ENCODE results near the gene PATJ.
A peak's percentile ranks its signal among the peaks of the same experiment; 100 is the strongest.

Gene PATJ

DNA sequence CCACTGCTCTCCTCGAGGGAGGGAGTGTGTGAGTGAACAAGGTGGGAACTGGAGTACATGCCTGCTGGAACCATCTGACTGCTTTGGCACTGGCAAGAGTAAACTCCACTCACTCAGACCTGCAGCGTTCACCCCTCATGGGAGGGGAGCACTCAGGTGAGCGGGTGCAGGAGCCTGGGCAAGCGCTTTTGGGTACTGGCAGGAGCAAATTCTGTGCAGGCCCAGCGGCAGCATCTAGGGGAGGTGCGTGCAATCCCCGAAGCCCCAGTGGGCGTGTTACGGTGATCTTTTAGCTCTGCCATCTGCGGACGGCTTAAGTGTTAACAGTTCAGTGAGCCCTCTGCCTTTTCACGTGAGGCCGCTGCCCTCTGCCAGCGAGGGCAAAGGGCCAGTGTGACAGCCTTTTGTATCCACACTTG, 127.4 kb downstream of the PATJ start:
- Histone ChIP-seq H3K4me3 (ENCODE audit: low read depth, low read length) (no peak overlapping the region), H3K23ac (ENCODE audit: low read length) (no peak overlapping the region), H4K12ac (ENCODE audit: low read depth, low read length) (no peak overlapping the region), H2AFZ (ENCODE audit: insufficient read depth, low read length, poor library complexity) (no peak overlapping the region), H3K79me1 (ENCODE audit: low read length) (peaks cover 6% of the 10 kb centered on the region), H2AK5ac (ENCODE audit: low read length) (no peak overlapping the region), H3K27ac (ENCODE audit: low read depth, low read length) (no peak overlapping the region), H3K9ac (ENCODE audit: low read length) (no peak overlapping the region), H3K27me3 (ENCODE audit: insufficient read depth, low read length) (no peaks in the 10 kb centered on the region), H2BK5ac (ENCODE audit: low read depth, low read length, poor library complexity) (no peak overlapping the region), H3K79me2 (ENCODE audit: control insufficient read depth, insufficient read depth, low read length, poor library complexity) (no peaks in the 10 kb centered on the region), H3K14ac (ENCODE audit: low read length) (no peak overlapping the region), H4K91ac (ENCODE audit: low read depth, low read length) (no peak overlapping the region), H3K18ac (ENCODE audit: low read length) (no peak overlapping the region), H3K36me3 (ENCODE audit: control insufficient read depth in 1 of 2, insufficient read depth in 2 of 2, low read length in 2 of 2) (peaks cover 7 to 8% of the 10 kb centered on the region in 2 experiments), H4K8ac (ENCODE audit: low read depth, low read length) (no peak overlapping the region), H2BK12ac (ENCODE audit: low read length) (no peak overlapping the region), H3K9me3 (ENCODE audit: insufficient read depth, low read depth, low read length) (no peaks in the 10 kb centered on the region), H3K4me1 (ENCODE audit: control insufficient read depth in 1 of 2, insufficient read depth in 2 of 2, low read length in 2 of 2) (peaks cover 1 to 6% of the 10 kb centered on the region in 2 experiments), H3K4ac (ENCODE audit: low read depth, low read length) (no peak overlapping the region), H2BK120ac (ENCODE audit: insufficient read depth, low read length, poor library complexity) (no peak overlapping the region), H3K4me2 (ENCODE audit: low read length) (no peak overlapping the region)
- DNase-seq: no peak
- WGBS (ENCODE audit: extremely low coverage, insufficient coverage, insufficient read length): no CpG with 5 or more reads among the region's 14 CpGs

DNA sequence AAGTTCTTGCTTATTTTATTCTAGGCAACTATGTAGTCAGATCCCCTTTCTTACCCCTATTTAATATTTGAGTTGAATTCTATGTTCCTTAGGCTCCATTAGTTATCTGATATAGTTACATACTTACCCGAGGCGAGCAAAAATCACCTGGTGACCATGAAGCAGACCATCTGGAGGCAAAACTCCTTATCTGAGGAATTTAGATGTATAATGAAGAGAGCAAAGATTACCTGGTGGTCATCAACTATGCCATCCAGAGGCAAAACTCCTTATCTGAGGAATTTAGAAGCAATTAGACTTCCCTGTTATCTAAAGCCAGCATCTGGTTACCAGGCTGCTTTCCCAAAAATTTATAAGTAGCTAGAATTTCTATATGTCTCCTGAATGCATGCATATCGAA, 129.9 kb downstream of the PATJ start:
- Histone ChIP-seq H3K4me1 (ENCODE audit: control insufficient read depth in 1 of 2, insufficient read depth in 2 of 2, low read length in 2 of 2) (peaks cover 1 to 6% of the 10 kb centered on the region in 2 experiments), H2BK12ac (ENCODE audit: low read length) (no peak overlapping the region), H3K4me3 (ENCODE audit: low read depth, low read length) (no peak overlapping the region), H4K91ac (ENCODE audit: low read depth, low read length) (no peak overlapping the region), H3K18ac (ENCODE audit: low read length) (no peak overlapping the region), H3K79me2 (ENCODE audit: control insufficient read depth, insufficient read depth, low read length, poor library complexity) (no peaks in the 10 kb centered on the region), H3K4me2 (ENCODE audit: low read length) (no peak overlapping the region), H3K23ac (ENCODE audit: low read length) (no peak overlapping the region), H3K27ac (ENCODE audit: low read depth, low read length) (peak overlapping the region; percentile 44), H3K9me3 (ENCODE audit: insufficient read depth, low read depth, low read length) (no peaks in the 10 kb centered on the region), H4K12ac (ENCODE audit: low read depth, low read length) (no peak overlapping the region), H3K27me3 (ENCODE audit: insufficient read depth, low read length) (no peaks in the 10 kb centered on the region), H3K36me3 (ENCODE audit: control insufficient read depth in 1 of 2, insufficient read depth in 2 of 2, low read length in 2 of 2) (no peaks in the 10 kb centered on the region), H4K8ac (ENCODE audit: low read depth, low read length) (no peak overlapping the region), H2BK5ac (ENCODE audit: low read depth, low read length, poor library complexity) (no peak overlapping the region), H3K79me1 (ENCODE audit: low read length) (peaks cover 6% of the 10 kb centered on the region), H3K9ac (ENCODE audit: low read length) (no peak overlapping the region), H3K4ac (ENCODE audit: low read depth, low read length) (no peak overlapping the region), H3K14ac (ENCODE audit: low read length) (no peak overlapping the region), H2AK5ac (ENCODE audit: low read length) (no peak overlapping the region), H2BK120ac (ENCODE audit: insufficient read depth, low read length, poor library complexity) (no peak overlapping the region), H2AFZ (ENCODE audit: insufficient read depth, low read length, poor library complexity) (no peak overlapping the region)
- no CpG with 5 or more reads among the region's 3 CpGs for WGBS (ENCODE audit: extremely low coverage, insufficient coverage, insufficient read length)
- DNase-seq: peak; percentile 68 to 86

DNA sequence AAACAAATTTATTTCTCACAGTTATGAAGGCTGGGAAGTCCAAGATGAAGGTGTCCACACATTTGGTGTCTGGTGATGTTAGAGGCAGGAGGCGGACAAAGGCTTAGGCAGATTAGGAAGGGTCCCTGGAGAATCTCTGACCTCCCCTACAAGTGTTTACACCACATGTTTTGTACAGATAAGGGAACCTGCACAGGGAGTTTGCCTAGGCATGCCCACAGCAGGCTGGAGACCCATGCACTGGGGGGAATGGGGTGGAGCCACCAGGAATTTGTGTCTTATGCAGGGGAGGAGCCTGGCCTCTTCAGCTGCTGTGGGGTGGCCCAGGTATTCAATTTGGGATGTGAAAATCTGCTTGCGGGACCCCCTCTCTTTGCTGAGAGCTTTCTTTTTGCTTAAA, 131.3 kb downstream of the PATJ start:
- peak overlapping the region; percentile 78 for H4K91ac ChIP-seq (ENCODE audit: low read depth, low read length)
- no peak overlapping the region for H3K9ac ChIP-seq (ENCODE audit: low read length)
- H3K18ac ChIP-seq (ENCODE audit: low read length): peak overlapping the region; percentile 61
- no peak overlapping the region for H3K4me2 ChIP-seq (ENCODE audit: low read length)
- peak overlapping the region; percentile 76 for H3K4ac ChIP-seq (ENCODE audit: low read depth, low read length)
- peak overlapping the region; percentile 57 for H3K14ac ChIP-seq (ENCODE audit: low read length)
- no CpG with 5 or more reads among the region's 2 CpGs for WGBS (ENCODE audit: extremely low coverage, insufficient coverage, insufficient read length)
- no peaks in the 10 kb centered on the region for H3K9me3 ChIP-seq (ENCODE audit: insufficient read depth, low read depth, low read length)
- peaks cover 6% of the 10 kb centered on the region for H3K79me1 ChIP-seq (ENCODE audit: low read length)
- H2BK5ac ChIP-seq (ENCODE audit: low read depth, low read length, poor library complexity): peak overlapping the region; percentile 77
- peak overlapping the region; percentile 66 for H2BK12ac ChIP-seq (ENCODE audit: low read length)
- peak overlapping the region; percentile 49 for H4K8ac ChIP-seq (ENCODE audit: low read depth, low read length)
- no peak overlapping the region for H4K12ac ChIP-seq (ENCODE audit: low read depth, low read length)
- H3K27ac ChIP-seq (ENCODE audit: low read depth, low read length): peak overlapping the region; percentile 34
- peak overlapping the region; percentile 92 for H2BK120ac ChIP-seq (ENCODE audit: insufficient read depth, low read length, poor library complexity)
- H2AFZ ChIP-seq (ENCODE audit: insufficient read depth, low read length, poor library complexity): no peak overlapping the region
- peaks cover 1 to 6% of the 10 kb centered on the region in 2 experiments for H3K4me1 ChIP-seq (ENCODE audit: control insufficient read depth in 1 of 2, insufficient read depth in 2 of 2, low read length in 2 of 2)
- H3K23ac ChIP-seq (ENCODE audit: low read length): no peak overlapping the region
- H3K27me3 ChIP-seq (ENCODE audit: insufficient read depth, low read length): no peaks in the 10 kb centered on the region
- DNase-seq: no peak
- H2AK5ac ChIP-seq (ENCODE audit: low read length): no peak overlapping the region
- H3K79me2 ChIP-seq (ENCODE audit: control insufficient read depth, insufficient read depth, low read length, poor library complexity): no peaks in the 10 kb centered on the region
- H3K36me3 ChIP-seq (ENCODE audit: control insufficient read depth in 1 of 2, insufficient read depth in 2 of 2, low read length in 2 of 2): peaks cover 0 to 5% of the 10 kb centered on the region in 2 experiments
- no peak overlapping the region for H3K4me3 ChIP-seq (ENCODE audit: low read depth, low read length)

DNA sequence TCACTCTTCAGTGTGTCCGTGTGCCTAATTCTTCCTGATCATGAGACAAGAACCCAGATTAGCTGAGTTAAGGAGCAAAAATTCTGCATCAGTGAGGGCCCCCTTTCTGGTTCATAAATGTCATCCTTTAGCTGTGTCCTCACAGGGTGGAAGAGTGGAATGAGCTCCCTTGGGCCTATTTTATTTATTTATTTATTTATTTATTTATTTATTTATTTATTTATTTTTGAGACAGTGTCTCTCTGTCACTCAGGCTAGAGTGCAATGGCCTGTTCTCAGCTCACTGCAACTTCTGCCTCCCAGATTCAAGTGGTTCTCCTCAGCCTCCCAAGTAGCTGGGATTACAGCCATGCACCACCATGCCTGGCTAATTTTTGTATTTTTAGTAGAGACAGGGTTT, 131.7 kb downstream of the PATJ start:
- H3K79me2 ChIP-seq (ENCODE audit: control insufficient read depth, insufficient read depth, low read length, poor library complexity): no peaks in the 10 kb centered on the region
- peaks cover 1 to 6% of the 10 kb centered on the region in 2 experiments for H3K4me1 ChIP-seq (ENCODE audit: control insufficient read depth in 1 of 2, insufficient read depth in 2 of 2, low read length in 2 of 2)
- H3K4me3 ChIP-seq (ENCODE audit: low read depth, low read length): no peak overlapping the region
- H3K9me3 ChIP-seq (ENCODE audit: insufficient read depth, low read depth, low read length): no peaks in the 10 kb centered on the region
- H2AK5ac ChIP-seq (ENCODE audit: low read length): no peak overlapping the region
- peaks cover 0 to 5% of the 10 kb centered on the region in 2 experiments for H3K36me3 ChIP-seq (ENCODE audit: control insufficient read depth in 1 of 2, insufficient read depth in 2 of 2, low read length in 2 of 2)
- H3K18ac ChIP-seq (ENCODE audit: low read length): peak overlapping the region; percentile 61
- no peak overlapping the region for H3K9ac ChIP-seq (ENCODE audit: low read length)
- peak overlapping the region; percentile 77 for H2BK5ac ChIP-seq (ENCODE audit: low read depth, low read length, poor library complexity)
- peak overlapping the region; percentile 76 for H3K4ac ChIP-seq (ENCODE audit: low read depth, low read length)
- peak overlapping the region; percentile 92 for H2BK120ac ChIP-seq (ENCODE audit: insufficient read depth, low read length, poor library complexity)
- H3K14ac ChIP-seq (ENCODE audit: low read length): peak overlapping the region; percentile 57
- H3K4me2 ChIP-seq (ENCODE audit: low read length): no peak overlapping the region
- H3K27me3 ChIP-seq (ENCODE audit: insufficient read depth, low read length): no peaks in the 10 kb centered on the region
- H3K23ac ChIP-seq (ENCODE audit: low read length): no peak overlapping the region
- H2BK12ac ChIP-seq (ENCODE audit: low read length): peak overlapping the region; percentile 66
- peaks cover 6% of the 10 kb centered on the region for H3K79me1 ChIP-seq (ENCODE audit: low read length)
- DNase-seq: no peak
- H2AFZ ChIP-seq (ENCODE audit: insufficient read depth, low read length, poor library complexity): no peak overlapping the region
- H3K27ac ChIP-seq (ENCODE audit: low read depth, low read length): peak overlapping the region; percentile 34
- WGBS (ENCODE audit: extremely low coverage, insufficient coverage, insufficient read length): no CpG with 5 or more reads among the region's 1 CpG
- H4K91ac ChIP-seq (ENCODE audit: low read depth, low read length): peak overlapping the region; percentile 78
- H4K8ac ChIP-seq (ENCODE audit: low read depth, low read length): peak overlapping the region; percentile 49
- H4K12ac ChIP-seq (ENCODE audit: low read depth, low read length): no peak overlapping the region

Measured in trophoblast cell (in vitro differentiated cells and primary cell).